ENCODE data around the gene ADIPOR1.

DNA sequence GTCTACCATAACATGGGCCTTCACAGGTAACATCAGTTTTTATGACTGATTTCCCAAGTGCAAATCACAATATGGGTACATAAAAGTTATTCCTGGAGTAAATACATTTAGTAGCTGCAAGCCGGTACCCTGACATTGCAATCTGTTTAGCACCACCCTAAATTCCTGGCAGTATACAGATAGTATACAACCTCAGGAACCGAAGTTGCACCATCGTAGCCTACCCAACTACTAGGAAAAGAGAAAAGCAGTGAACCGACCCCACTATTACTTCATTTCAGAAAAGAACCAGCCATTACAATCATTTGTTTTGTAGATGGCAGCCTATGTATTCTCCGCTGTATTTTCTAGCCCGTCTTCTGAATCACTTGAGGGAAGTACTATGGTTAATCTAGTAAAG, 1.1 kb downstream of the ADIPOR1 start:
- TF ChIP-seq, protein P1, sequence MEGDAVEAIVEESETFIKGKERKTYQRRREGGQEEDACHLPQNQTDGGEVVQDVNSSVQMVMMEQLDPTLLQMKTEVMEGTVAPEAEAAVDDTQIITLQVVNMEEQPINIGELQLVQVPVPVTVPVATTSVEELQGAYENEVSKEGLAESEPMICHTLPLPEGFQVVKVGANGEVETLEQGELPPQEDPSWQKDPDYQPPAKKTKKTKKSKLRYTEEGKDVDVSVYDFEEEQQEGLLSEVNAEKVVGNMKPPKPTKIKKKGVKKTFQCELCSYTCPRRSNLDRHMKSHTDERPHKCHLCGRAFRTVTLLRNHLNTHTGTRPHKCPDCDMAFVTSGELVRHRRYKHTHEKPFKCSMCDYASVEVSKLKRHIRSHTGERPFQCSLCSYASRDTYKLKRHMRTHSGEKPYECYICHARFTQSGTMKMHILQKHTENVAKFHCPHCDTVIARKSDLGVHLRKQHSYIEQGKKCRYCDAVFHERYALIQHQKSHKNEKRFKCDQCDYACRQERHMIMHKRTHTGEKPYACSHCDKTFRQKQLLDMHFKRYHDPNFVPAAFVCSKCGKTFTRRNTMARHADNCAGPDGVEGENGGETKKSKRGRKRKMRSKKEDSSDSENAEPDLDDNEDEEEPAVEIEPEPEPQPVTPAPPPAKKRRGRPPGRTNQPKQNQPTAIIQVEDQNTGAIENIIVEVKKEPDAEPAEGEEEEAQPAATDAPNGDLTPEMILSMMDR (IDR thresholded peaks at IDR 0.05), result no peak
- TF ChIP-seq POLR2AphosphoS5 (IDR thresholded peaks at IDR 0.05), result no peak
